ENCODE data around the gene ENTPD2.

Gene ENTPD2

GRCh38 chr9:137079401-137079787 lies 25.5 kb upstream of the ENTPD2 start:
- DNase-seq (ENCODE audit: low read depth, low spot score): no peak

DNA sequence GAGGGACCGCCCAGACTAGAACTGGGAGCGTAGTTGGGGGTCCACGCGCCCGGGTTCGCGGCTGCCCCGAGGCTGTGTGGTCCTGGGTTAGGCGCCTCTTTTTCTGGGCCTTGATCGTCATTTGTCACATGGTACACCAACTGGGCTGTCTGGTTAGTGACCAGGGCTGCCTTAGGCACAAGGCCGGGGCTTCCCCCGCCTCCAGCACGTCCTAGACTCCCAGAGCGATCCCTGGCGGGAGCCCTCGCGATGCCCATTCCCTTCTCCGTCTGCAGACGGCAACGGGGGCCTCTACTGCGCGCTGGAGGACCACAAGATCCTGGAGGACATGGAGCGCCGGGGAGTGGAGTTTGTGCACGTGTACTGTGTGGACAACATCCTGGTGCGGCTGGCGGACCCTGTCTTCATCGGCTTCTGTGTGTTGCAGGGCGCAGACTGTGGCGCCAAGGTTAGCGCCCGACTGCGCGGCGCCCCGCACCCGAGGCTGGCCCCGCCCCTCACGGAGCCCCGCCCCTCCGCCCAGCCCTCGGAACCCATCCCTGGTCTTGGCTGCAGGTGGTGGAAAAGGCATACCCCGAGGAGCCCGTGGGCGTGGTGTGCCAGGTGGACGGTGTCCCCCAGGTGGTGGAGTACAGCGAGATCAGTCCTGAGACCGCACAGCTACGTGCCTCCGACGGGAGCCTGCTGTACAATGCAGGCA lies 25.0 kb upstream of the ENTPD2 start:
- no peak for DNase-seq (ENCODE audit: low read depth, low spot score)

DNA sequence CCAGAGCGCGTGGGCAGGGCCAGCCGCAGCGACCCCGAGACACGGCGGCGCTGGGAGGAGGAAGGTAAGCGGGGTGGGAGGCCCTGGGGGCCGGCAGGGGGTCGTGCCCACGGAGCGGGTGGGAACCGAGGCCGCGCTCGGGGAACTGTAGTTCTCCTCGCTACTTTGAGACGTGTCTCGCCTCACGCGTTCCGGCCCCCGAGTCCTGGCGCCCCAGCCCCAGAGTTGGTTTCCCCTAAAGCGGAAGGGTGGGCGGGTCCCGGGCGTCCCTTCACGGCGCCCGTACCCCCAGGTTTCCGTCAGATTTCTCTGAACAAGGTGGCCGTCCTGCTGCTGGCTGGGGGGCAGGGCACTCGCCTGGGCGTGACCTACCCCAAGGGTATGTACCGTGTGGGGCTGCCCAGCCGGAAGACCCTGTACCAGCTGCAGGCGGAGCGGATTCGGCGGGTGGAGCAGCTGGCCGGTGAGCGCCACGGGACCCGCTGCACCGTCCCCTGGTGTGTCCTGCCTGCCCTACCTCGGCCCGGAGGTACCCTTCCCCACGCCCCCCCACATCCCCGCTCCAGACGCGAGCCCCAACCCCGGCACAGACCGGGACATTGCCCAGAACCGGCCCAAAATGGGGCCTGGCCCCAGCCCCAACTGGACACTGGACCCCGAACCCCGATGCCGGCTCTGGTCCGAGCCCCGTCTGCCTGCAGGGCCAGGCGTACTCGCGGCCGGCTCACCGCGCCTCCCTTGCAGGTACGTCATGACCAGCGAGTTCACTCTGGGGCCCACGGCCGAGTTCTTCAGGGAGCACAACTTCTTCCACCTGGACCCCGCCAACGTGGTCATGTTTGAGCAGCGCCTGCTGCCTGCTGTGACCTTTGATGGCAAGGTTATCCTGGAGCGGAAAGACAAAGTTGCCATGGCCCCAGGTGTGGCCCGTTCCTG lies 24.2 kb upstream of the ENTPD2 start:
- DNase-seq (ENCODE audit: low read depth, low spot score): no peak

DNA sequence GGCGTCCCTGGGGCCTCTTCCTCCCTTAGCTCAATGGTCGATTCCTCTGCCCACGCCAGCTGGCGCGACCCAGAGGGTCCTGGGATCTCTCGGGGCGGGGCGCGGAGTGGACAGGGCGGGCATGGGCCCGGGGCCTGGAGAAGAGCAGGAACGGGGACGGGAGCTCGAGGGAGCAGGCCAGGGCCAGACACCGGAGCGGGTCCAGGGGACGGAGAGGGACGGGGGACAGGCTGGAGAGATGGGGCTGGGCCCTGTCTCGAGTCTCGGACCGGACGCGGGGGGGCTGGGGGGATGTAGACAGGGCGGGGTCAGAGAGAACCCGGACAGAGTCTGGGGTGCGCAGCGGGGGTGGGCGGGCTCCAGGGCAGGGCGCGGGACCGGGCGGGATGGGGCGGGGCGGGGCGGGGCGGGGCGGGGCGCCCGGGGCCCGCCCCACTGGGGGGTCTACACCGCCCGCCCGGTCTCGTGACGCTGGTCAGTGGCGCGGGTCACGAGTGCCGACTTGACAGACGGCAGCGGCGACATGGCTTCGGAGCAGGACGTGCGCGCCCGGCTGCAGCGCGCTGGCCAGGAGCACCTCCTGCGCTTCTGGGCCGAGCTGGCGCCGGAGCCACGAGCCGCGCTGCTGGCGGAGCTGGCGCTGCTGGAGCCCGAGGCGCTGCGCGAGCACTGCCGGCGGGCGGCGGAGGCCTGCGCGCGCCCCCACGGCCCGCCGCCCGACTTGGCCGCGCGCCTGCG lies 23.3 kb upstream of the ENTPD2 start, which contains the start of gene UAP1L1:
Gene UAP1L1, plus strand, starts transcription at position 508 of the 738 bp plus-strand sequence. Its CDS starts 16 bp downstream, at position 524.
- DNase-seq (ENCODE audit: low read depth, low spot score): no peak

GRCh38 chr9:137076636-137077009 lies 22.8 kb upstream of the ENTPD2 start:
- DNase-seq (ENCODE audit: low read depth, low spot score): no peak

GRCh38 chr9:137075275-137075775 lies 21.5 kb upstream of the ENTPD2 start:
- no peak for DNase-seq (ENCODE audit: low read depth, low spot score)

- no peak for DNase-seq (ENCODE audit: low read depth, low spot score)
Observed at GRCh38 chr9:137074657-137075274, 20.9 kb upstream of the ENTPD2 start.

DNA sequence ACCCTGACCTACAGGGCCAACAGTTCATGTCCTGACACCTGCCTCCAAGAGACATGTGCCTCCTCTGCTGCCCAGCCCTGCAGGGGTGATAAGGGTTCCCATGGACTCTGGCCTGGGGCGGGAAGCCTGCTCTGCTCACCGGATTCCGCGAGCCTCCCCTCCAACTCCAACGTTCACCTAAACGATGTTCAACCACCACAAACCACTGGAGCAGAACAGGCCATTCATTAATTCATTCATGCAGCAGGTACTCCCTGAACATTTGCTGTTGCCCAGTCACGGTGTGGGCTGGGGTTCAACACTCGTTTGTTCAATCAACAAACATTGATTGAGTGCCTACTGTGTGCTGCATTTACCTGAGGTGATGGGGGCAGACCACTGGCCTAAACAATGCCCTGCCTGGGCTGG lies 20.1 kb upstream of the ENTPD2 start:
- no peak for DNase-seq (ENCODE audit: low read depth, low spot score)

DNA sequence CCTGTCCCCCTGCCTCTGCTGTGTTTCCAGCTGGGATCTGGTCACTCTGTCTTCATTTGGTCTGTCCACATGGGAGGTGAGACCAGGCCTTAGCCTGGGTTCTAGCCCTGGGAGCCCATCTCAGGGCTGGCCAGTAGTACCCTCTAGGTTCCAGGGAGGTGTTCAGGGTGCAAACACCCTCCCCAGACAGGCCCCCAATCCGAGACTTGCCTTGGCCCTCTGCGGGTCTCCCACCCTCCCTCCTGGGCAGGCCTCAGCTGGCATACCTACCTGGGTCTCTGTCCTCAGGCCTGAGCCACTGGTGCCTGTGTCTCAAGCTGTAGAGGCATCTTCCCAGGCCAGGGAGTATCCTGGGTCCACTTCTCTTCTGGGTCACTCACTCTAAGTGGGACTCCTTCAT lies 17.4 kb upstream of the ENTPD2 start:
- DNase-seq (ENCODE audit: low read depth, low spot score): no peak

DNA sequence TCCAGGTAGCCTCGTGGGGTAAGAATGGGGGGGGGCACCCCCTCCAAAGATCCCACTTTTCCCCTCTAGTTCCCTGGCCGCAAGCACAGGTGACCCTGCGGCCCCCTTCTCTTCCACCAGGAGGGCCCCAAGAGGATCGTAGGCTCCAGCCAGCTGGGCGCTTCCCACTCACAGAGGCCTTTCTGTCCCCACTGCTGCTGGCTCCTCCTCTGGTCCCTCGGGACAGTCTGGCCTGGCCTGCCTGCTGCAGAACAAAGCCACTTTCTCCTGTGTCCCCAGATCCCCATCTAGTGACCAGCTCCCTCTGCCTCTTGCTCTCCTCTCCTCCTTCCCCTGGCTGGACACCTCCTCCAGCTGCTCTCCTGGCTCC lies 17.0 kb upstream of the ENTPD2 start:
- DNase-seq (ENCODE audit: low read depth, low spot score): no peak

DNA sequence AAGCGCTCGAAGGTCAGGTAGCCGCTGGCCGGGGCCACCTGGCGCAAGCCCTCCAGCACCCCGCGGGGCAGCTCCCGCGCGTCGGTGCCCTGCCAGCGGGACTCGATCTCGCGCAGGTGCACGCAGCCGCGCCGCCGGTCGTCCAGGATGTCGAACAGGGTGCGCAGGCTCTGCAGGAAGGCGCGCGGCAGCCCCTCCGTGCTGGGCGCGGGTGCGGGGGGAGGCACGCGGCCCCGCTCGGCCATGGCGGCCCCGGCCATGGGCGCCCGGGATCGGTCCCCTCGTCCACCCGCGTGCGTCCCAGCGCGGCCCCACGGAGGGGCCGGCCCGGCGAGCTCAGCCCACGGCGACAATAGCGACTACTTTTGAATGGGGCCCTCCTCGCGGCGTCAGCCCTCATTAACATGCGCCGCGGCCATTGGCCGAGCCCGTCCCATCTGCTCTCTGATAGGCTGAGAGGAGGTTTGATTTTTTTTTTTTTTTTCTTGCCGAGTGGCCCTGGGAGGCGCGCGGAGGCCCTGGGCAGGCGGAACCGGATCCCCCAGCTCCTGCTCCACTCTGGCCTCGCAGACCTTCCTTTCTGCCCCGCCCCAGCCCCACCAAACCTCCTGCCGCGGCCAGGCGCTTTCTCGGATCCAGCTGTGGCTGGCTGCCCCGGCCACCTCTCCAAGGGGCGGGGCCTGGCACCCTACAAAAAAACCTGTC lies 16.5 kb upstream of the ENTPD2 start, which contains the start of gene SAPCD2:
Gene SAPCD2, minus strand, starts transcription at position 357 of the 705 bp plus-strand sequence. Its CDS starts 97 bp downstream, at position 260.
- peak; percentile 74 for DNase-seq (ENCODE audit: low read depth, low spot score)

DNA sequence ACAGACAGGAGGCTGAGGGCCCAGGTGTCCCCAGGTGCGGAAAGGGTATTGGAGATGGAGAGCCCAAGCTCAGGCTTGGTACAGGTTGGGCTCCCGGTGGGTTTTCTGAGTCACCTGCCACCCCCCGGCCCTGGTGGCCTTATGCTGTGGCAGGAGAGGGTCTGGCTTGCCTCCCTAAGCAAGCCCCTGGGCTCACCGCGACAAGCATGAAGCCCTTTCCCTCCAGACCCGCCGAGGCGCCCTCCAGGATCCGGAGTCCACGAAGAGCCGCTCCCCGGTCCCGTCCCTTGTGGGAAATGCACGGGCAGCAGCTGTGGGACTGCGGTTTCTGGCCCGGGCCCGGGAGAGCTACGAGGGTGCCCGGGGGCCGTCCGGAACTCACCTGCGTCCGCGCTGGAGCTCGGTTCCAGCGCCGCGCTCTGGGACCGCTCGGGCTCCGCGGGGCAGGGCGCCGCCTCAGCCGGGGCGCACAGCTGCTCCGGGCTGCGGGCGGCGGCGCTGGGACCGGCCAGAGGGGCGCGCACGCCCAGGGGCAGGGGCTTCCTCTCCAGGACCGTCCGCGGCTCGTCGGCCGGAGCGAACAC lies 15.7 kb upstream of the ENTPD2 start:
- DNase-seq (ENCODE audit: low read depth, low spot score): no peak

DNA sequence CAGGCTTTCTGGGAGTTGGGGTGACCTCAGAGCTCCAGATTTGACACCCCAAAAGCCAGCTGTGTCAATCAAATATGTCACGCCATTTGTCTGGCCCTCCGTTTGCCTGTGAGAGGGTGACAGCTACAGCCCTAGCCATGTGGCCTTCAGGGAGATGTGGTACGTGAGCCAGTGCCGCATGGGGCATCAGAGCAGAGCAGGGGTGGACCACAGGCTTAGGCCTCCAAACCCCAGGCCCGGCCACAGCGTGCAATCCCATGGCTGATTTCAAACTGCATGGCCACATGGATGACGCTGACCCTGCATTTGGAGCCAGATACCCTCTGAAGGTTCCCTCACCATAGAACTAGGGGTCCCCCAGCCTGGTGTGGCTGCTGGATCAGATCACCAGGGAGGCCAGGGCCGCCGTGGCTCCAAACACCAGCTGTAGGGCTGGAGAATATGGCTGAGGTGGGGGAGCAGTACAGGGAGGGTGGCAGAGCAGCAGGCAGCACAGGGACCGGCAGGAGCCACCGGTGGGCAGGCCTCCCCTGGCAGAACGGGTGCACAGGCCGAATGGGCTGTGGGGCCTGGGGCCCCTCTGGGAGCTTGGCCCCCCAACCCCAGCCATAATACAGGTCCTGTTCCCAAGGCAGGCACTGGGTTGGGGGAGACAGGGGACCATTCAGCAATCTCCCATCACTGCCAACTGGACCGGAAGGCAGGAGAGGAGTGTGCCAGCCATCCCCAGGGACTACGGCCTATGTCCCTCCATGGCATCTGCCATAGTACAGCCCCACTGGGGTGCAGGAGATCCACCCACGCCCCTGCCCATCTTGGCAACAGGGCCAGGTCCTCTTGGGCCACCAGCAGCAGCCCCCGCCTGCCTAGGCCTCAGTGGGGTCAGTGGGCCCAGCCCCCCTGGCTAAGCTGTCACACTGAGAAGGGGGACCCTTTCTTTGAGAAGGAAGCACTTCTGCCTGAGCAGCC lies 15.0 kb upstream of the ENTPD2 start:
- no peak for DNase-seq (ENCODE audit: low read depth, low spot score)

GRCh38 chr9:137067860-137068538 lies 14.1 kb upstream of the ENTPD2 start:
- peak; percentile 75 for DNase-seq (ENCODE audit: low read depth, low spot score)

GRCh38 chr9:137066096-137066861 lies 12.4 kb upstream of the ENTPD2 start:
- DNase-seq (ENCODE audit: low read depth, low spot score): no peak

- no peak for DNase-seq (ENCODE audit: low read depth, low spot score)
Observed at GRCh38 chr9:137065336-137065967, 11.6 kb upstream of the ENTPD2 start.

DNA sequence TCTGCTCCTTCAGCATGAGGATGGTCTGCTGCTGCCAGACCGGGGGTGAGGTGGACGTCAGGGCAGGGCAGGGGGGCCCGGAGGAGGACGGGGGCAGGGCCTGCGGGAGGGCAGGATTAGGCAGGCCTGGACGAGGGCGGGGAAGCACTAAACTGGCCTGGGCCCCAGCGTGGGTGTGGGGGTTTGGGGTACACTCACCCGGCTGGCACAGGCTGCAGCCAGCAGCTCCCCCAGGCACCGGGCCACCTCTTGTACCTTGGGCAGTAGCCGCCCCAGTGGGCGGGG lies 11.0 kb upstream of the ENTPD2 start:
- DNase-seq (ENCODE audit: low read depth, low spot score): no peak

Data from activated CD4-positive, CD25-positive, alpha-beta regulatory T cell treated with anti-CD3 and anti-CD28 coated beads, Interleukin-2, amount 50 U/mL, for 16 hours (primary cell).